Esophagus squamous epithelium (tissue), 4 donors: ENCODE measurements around the gene ODF2L.

ENCODE experiments used
- CTCF ChIP-seq, 6 experiments: fragments of 450-650 bp in 4 of 6; fragments of 200-600 bp in 2 of 6; sonication (generic) in 2 of 6; IDR thresholded peaks; one replicate each; pipeline ENCODE4 v1.5.1; 2016 to 2019; ENCODE audit warnings: antibody characterized with exemption in 6 of 6, mild to moderate bottlenecking in 4 of 6, moderate library complexity in 4 of 6
- POLR2A ChIP-seq, 4 donors: fragments of 450-650 bp; IDR thresholded peaks; one replicate each; pipeline ENCODE4 v1.6.1; 2017; ENCODE audit warnings: antibody characterized with exemption in 4 of 4, mild to moderate bottlenecking in 4 of 4, moderate library complexity in 3 of 4

GRCh38 chr1:86395751-86396497 is at the start of gene ODF2L:
- no peak for TF ChIP-seq CTCF (IDR thresholded peaks at IDR 0.05)
- TF ChIP-seq POLR2A (IDR thresholded peaks at IDR 0.05), result peak in 2 of 4 donors; percentile 44 to 82
